NCI-H1694 treated with DMSO at 0.1 percent for 48 hours (cell line): ENCODE results near the gene IL32.

Source experiments
- DNase-seq: peaks from one replicate; lab custom pipeline; 2025; lab: John Stamatoyannopoulos, UW

Gene IL32

GRCh38 chr16:3115561-3115960, 50.1 kb downstream of the IL32 start:
- DNase-seq, result no peak

GRCh38 chr16:3118204-3118790, 52.9 kb downstream of the IL32 start:
- DNase-seq, result no peak

- DNase-seq, result no peak
Observed at GRCh38 chr16:3118846-3119245, 53.4 kb downstream of the IL32 start.
